Suprapubic skin (tissue), 4 donors: ENCODE results near the gene TANC1. TPM values are rescaled to one million over a fixed set of nuclear protein-coding genes. Genes with fewer than 3 reads are reported as not detected.

ENCODE experiments used
- DNase-seq, 2 donors: peaks; one replicate each; pipeline ENCODE4 v3.0.0-alpha.2; 2019; ENCODE audit warnings: low spot score in 2 of 2
- H3K27ac ChIP-seq: fragments of 200-600 bp; sonication (generic); one replicate; pipeline ENCODE4 v1.5.1; 2019
- H3K27me3 ChIP-seq: fragments of 200-600 bp; sonication (generic); one replicate; pipeline ENCODE4 v1.5.1; 2019
- H3K36me3 ChIP-seq: fragments of 200-600 bp; sonication (generic); one replicate; pipeline ENCODE4 v1.5.1; 2019
- H3K4me1 ChIP-seq: fragments of 200-600 bp; sonication (generic); one replicate; pipeline ENCODE4 v1.5.1; 2019
- H3K4me3 ChIP-seq: fragments of 200-600 bp; sonication (generic); one replicate; pipeline ENCODE4 v1.5.1; 2019; ENCODE audit warnings: mild to moderate bottlenecking
- H3K9me3 ChIP-seq: fragments of 200-600 bp; sonication (generic); one replicate; pipeline ENCODE4 v1.5.1; 2019
- EP300 ChIP-seq: sonication (generic); formaldehyde crosslinking; IDR thresholded peaks from one replicate; pipeline ENCODE4 v1.6.1; 2017; ENCODE audit warnings: antibody characterized with exemption
- POLR2A ChIP-seq, 2 donors: fragments of 450-650 bp; IDR thresholded peaks; one replicate each; pipeline ENCODE4 v1.6.1; 2017; ENCODE audit warnings: antibody characterized with exemption in 2 of 2, mild to moderate bottlenecking in 2 of 2, moderate library complexity in 2 of 2
- POLR2AphosphoS5 ChIP-seq, 3 donors: sonication (generic); formaldehyde crosslinking; IDR thresholded peaks; one replicate each; pipeline ENCODE4 v1.6.1; 2017; ENCODE audit warnings: antibody characterized with exemption in 3 of 3
- WGBS: methylation state at CpG from one replicate; pipeline ENCODE4 v1.1.5; 2018; 5-methylcytosine and 5-hydroxymethylcytosine counted together
- total RNA-seq, 4 donors: library from RNA; depleted of rRNA; stranded (reverse); fragments of >200 nt; gene quantifications; one replicate each; pipeline ENCODE4 v1.1.0, GENCODE V29; 2016
- TF ChIP-seq, protein P1 (sequence below), 2 donors: fragments of 200-600 bp in 1 of 2; fragments of 450-650 bp in 1 of 2; sonication (generic) in 1 of 2; IDR thresholded peaks; one replicate each; pipeline ENCODE4 v1.5.1; 2016 to 2019; ENCODE audit warnings: antibody characterized with exemption in 2 of 2, mild to moderate bottlenecking in 1 of 2, moderate library complexity in 1 of 2

The TANC1 gene
- total RNA-seq, 4 donors from 2014 or later, result 57.6 to 260 (median 88.3) TPM

DNA sequence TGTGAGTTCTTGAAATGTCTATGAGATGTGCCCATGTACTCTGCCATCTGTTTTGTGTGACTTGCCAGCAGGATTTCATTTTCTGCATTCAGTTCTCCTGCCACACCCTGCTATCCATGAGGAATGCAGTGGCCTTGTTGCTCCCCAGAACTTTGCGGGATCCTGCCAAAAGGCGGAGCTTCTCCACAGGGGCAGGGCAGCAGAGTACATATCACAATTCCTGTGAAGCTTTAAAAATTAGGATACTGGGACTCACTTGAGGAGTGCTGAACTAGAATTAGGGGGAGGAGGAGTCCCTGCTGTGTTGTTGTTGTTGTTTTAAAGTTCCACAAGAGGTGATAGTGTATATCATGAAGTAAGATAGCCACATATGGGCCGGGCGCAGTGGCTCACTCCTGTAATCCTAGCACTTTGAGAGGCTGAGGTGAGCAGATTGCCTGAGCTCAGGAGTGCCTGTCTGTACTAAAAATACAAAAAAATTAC is 76.4 kb downstream of the TANC1 start:
- H3K27ac ChIP-seq, result peak overlapping the region; percentile 79
- H3K4me3 ChIP-seq, result peak overlapping the region; percentile 0
- peaks cover 71% of the 10 kb centered on the region for H3K4me1 ChIP-seq
- TF ChIP-seq POLR2A (IDR thresholded peaks at IDR 0.05) (no peak), POLR2AphosphoS5 (IDR thresholded peaks at IDR 0.05) (no peak), EP300 (no peak)
- TF ChIP-seq, protein P1, sequence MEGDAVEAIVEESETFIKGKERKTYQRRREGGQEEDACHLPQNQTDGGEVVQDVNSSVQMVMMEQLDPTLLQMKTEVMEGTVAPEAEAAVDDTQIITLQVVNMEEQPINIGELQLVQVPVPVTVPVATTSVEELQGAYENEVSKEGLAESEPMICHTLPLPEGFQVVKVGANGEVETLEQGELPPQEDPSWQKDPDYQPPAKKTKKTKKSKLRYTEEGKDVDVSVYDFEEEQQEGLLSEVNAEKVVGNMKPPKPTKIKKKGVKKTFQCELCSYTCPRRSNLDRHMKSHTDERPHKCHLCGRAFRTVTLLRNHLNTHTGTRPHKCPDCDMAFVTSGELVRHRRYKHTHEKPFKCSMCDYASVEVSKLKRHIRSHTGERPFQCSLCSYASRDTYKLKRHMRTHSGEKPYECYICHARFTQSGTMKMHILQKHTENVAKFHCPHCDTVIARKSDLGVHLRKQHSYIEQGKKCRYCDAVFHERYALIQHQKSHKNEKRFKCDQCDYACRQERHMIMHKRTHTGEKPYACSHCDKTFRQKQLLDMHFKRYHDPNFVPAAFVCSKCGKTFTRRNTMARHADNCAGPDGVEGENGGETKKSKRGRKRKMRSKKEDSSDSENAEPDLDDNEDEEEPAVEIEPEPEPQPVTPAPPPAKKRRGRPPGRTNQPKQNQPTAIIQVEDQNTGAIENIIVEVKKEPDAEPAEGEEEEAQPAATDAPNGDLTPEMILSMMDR (IDR thresholded peaks at IDR 0.05), result no peak
- no peaks in the 10 kb centered on the region for H3K27me3 ChIP-seq
- peaks cover 3% of the 10 kb centered on the region for H3K36me3 ChIP-seq
- no peak for DNase-seq
- 52% methylated on average over 4 of the region's 4 CpGs for WGBS
- no peaks in the 10 kb centered on the region for H3K9me3 ChIP-seq

DNA sequence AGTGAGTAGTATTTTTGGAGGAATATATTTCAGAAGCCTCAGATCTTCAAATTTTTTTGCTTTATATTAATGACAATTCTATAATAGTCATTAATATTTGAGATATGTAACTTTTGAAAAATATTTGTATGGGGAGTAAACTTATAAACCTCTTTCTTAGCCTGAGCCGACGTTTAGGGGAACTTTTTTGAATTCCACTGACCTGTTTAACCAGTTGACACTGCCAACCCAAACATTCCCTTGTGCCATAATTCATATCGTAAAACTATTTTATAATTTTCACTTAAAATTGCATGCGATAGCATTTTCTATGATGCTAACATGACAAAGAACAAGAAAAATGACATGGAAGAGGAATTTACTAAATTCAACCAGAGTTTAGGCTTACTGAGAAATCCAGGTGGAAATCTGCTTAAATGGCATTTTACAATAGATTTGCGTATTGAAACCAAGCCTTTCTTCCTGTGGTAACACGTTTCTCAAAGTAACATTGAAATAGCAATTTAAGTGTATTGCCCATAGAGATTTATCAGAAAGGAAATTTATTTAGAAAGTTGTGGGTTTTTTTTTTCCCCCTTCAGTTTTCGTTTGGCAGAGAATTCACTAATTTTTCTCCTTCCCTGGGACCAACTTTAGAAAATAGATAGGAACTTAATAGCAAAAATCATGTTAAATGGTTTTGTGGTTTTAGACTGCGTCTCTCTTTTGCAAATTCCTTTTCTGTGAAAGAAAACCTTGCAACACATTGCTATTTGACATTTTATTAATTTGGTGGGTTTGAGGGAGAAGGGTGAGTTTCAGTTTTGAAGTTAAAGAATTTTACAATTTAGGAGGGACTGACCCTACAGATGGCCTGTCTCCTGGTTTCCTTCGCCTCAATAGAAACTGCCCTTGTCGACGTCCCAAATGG is 77.4 kb downstream of the TANC1 start:
- peak overlapping the region; percentile 0 for H3K4me3 ChIP-seq
- peaks cover 67% of the 10 kb centered on the region for H3K4me1 ChIP-seq
- WGBS, result 42% methylated on average over 11 of the region's 11 CpGs
- DNase-seq, result no peak
- no peak for TF ChIP-seq POLR2A (IDR thresholded peaks at IDR 0.05)
- no peak for TF ChIP-seq EP300
- TF ChIP-seq, protein P1 (IDR thresholded peaks at IDR 0.05), result no peak
- no peak for TF ChIP-seq POLR2AphosphoS5 (IDR thresholded peaks at IDR 0.05)
- peak overlapping the region; percentile 79 for H3K27ac ChIP-seq
- peaks cover 3% of the 10 kb centered on the region for H3K36me3 ChIP-seq
- H3K9me3 ChIP-seq, result no peaks in the 10 kb centered on the region
- H3K27me3 ChIP-seq, result no peaks in the 10 kb centered on the region

GRCh38 chr2:159046966-159047365 is 78.5 kb downstream of the TANC1 start:
- no peak for DNase-seq
- no peak overlapping the region for H3K4me3 ChIP-seq
- H3K4me1 ChIP-seq, result peaks cover 63% of the 10 kb centered on the region
- no peaks in the 10 kb centered on the region for H3K9me3 ChIP-seq
- peak overlapping the region; percentile 55 for H3K27ac ChIP-seq
- no peaks in the 10 kb centered on the region for H3K36me3 ChIP-seq
- 18% methylated on average over 1 of the region's 1 CpG for WGBS
- no peaks in the 10 kb centered on the region for H3K27me3 ChIP-seq
- TF ChIP-seq EP300 (no peak), POLR2A (IDR thresholded peaks at IDR 0.05) (no peak), POLR2AphosphoS5 (IDR thresholded peaks at IDR 0.05) (no peak)
- TF ChIP-seq, protein P1 (IDR thresholded peaks at IDR 0.05), result no peak

- no peak overlapping the region for H3K27ac ChIP-seq
- WGBS, result 87% methylated on average over 1 of the region's 1 CpG
- TF ChIP-seq EP300, result no peak
- no peak for TF ChIP-seq POLR2AphosphoS5 (IDR thresholded peaks at IDR 0.05)
- TF ChIP-seq POLR2A (IDR thresholded peaks at IDR 0.05), result no peak
- TF ChIP-seq, protein P1 (IDR thresholded peaks at IDR 0.05), result no peak
Measured at GRCh38 chr2:159050426-159050825, 82.0 kb downstream of the TANC1 start.

DNA sequence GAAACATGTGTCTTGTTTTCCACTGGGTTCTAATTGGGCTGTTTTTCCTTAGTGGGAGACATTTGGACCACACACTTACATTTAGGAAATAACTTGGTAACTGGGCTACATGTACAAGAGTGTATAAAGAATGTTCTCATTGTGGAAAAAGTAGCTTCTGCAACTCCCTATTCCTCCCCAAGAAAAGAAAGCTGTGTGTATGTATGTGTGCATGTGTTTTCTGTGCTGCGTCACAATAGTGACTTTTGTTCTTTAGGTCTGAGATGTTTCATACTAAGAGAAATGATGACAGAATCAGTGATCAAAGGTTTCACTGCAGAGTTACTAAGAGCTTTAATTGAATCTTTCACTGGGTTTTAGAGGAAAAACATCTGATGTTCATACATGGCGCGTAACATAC is 82.7 kb downstream of the TANC1 start:
- no peaks in the 10 kb centered on the region for H3K9me3 ChIP-seq
- H3K27ac ChIP-seq, result no peak overlapping the region
- WGBS, result 93% methylated on average over 3 of the region's 3 CpGs
- H3K36me3 ChIP-seq, result no peaks in the 10 kb centered on the region
- no peak for TF ChIP-seq POLR2A (IDR thresholded peaks at IDR 0.05)
- TF ChIP-seq, protein P1 (IDR thresholded peaks at IDR 0.05), result no peak
- TF ChIP-seq EP300, result no peak
- TF ChIP-seq POLR2AphosphoS5 (IDR thresholded peaks at IDR 0.05), result no peak
- no peaks in the 10 kb centered on the region for H3K27me3 ChIP-seq
- peaks cover 43% of the 10 kb centered on the region for H3K4me1 ChIP-seq
- no peak overlapping the region for H3K4me3 ChIP-seq
- DNase-seq, result no peak

More at GRCh38 chr2:159050426-159050825, 82.0 kb downstream of the TANC1 start:
- H3K4me1 ChIP-seq, result peaks cover 43% of the 10 kb centered on the region
- no peaks in the 10 kb centered on the region for H3K36me3 ChIP-seq
- no peaks in the 10 kb centered on the region for H3K27me3 ChIP-seq
- H3K4me3 ChIP-seq, result no peak overlapping the region
- DNase-seq, result no peak
- H3K9me3 ChIP-seq, result no peaks in the 10 kb centered on the region
